Measurements from ENCODE around the gene LSP1.
"Not testable (repeated sequence)": the region's sequence is repeated elsewhere in the genome, so short reads cannot be mapped to it uniquely, and the experiment has no call there.

The LSP1 gene

DNA sequence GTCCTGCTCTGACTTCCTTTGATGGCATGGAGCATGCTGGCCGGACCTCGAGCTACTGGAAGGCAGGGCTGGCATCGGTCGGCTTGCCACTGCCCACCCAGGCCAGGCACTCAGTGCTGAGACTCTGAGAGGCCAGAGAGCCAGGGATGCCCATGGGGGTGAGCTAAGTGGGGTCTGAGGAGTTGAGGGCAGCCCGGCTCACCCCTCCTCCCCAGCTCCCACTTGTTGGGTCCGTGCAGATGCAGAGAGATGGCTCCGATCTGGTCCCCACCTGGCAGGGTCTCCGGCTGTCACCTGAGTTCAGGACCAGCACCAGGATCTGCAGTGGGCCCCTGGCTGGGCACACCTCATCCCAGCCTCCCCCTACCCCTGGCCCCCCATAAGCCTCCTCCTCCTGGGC is 13.3 kb downstream of the LSP1 start:
- no peak for DNase-seq

DNA sequence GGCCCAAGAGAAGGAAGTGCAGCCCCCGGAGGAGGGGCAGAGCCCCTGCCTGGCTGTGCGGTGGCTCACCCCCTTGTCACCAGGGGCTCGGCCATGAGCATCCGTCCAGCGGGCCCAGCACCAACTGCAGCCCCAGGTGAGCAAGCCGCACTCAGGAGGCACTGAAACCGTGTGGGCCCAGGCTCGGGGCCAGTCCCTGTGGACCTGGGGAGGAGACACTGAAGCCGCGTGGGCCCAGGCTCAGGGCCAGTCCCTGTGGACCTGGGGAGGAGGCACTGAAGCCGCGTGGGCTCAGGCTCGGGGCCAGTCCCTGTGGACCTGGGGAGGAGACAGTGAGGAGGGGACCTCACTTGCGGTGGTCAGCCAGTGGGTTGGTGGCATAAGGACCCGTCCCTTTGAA is 13.9 kb downstream of the LSP1 start:
- DNase-seq, result no peak

DNA sequence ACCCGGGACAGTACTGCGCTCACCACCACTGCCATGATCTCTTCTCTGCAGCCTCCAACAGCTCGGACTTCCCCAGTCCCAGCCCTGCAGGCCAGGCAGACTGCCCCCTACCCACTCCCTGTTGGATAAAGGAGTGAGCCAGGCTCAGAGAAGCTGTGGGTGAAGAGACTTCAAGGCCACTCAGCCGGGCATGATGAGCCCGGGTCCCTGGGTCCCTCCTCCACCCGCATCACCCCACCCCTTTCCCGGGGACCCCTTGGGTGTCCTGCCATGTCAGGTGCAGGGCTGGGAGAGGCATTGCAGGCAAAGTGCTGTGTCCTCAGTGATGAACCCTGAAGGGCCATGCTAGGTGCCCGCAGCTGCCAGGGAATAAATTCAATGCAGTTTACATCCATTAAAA is 14.5 kb downstream of the LSP1 start:
- no peak for DNase-seq

DNA sequence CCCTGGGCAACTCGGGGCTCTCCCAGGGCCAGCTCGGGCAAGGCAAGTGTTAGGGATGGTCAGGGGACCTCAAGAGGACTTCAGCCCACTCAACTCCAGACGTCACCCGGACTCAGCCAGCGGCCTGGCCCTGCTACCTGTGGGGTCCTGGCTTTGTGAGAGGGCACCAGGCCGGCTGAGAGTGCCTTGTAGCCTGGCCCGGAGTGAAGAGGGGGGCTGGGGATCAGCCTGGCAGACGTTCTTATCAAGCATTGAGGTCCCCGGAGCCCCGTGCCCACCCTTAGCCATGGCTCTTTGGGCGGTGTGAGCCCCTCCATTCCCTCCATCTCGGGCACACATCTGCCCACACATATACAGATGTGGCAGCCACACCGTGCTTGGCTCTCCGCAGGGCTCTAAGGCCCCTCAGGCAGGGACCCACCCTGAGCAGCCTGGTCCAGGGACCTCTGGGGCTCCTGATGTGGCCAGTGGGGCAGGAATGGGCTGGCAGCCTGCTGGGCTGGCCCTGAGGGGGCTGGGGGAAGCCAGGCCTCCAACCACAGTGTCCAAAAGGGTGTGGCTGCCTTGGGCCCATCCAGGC is 15.3 kb downstream of the LSP1 start:
- DNase-seq, result no peak

DNA sequence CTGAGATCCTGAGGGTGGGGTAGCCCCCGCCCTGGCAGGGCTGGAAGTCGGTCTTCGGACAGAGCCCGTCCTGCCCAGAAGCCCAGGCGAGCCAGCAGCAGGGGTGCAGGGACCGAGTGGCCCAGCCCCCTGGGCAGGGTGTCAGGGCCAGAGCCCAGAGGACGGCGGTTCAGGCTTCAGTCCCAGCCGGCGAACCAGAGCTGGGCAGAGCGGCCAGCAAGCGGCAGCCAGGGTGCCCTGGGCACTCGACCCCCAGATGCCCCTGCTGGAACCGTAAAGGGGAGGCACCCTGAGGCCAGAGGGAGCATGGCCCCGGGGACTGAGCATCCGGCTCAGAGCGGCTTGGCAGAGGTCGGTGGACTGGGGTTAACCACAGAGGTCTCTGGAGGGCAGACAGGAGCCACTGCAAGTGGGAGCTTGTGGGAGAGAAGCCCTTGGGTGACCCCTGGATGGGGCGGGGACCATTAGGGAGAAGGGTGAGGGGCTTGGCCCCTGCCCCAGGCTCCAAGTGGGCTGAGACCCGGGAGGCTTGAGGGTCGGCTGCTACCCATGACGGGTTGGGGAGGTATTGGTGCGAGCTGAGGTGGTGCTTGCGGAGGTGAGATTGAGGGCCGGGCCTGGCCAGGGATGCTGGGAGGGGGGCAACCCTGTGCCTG is 15.9 kb downstream of the LSP1 start:
- DNase-seq, result no peak

DNA sequence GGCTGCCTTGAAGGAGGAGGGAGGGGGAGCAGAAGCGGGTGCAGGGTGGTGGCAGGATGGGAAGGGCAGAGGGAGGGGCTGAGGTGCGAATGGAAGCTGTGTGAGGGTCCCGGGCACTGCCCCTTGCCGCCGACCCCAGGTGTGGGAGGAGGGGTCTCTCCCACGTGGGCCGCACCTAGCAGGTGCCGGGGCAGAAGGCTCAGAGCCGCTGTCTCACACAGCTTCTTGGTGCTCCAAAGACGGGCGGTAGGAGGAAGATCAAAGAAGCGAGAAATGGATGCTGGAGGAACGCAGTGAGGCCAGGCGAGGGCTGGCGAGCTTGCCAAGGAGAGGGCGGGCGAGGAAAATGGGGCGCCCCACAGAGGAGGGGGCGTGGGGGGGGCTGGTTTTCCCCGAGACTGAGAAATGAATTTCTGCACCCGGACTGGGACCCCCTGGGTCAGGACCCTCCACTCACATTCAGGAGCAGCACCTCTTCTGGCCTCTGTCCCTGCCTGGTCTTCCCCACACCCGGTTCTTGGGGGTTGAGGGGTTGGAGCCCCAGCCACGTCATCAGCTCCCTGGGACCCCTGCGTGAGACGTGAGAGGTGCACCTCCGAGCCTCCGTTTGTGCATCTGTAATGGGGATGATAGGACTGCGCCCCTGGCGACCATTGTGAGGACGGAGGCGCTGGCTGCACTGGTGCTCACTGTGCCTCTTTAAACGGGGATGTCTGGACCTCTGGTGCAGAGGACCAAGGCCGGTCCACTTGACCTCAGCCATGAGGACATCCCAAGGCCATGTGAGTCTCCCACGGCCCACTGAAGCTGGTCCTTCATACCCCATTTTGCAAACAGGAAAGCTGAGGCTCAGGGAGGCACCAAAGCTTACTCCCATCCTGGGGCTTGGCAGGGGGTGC is 16.8 kb downstream of the LSP1 start:
- DNase-seq, result no peak

DNA sequence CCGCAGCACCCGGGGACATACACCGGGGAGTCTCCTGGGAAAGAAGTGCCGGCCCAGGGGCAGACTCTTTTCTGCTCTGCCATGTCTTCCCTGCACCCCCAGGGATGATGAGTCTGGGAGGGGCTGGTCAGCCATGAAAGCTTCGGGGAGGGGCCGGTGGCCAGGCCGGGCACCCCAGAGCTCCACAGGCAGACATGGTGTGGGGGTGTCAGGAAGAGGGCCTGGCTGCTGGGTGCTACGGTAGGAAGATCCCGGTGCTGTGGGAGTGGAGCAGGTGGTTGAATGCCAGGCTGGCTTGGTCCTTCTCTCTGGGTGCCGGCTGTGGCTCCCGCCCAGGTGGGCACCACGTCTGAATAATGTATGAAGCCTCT is 17.4 kb downstream of the LSP1 start:
- DNase-seq, result no peak

DNA sequence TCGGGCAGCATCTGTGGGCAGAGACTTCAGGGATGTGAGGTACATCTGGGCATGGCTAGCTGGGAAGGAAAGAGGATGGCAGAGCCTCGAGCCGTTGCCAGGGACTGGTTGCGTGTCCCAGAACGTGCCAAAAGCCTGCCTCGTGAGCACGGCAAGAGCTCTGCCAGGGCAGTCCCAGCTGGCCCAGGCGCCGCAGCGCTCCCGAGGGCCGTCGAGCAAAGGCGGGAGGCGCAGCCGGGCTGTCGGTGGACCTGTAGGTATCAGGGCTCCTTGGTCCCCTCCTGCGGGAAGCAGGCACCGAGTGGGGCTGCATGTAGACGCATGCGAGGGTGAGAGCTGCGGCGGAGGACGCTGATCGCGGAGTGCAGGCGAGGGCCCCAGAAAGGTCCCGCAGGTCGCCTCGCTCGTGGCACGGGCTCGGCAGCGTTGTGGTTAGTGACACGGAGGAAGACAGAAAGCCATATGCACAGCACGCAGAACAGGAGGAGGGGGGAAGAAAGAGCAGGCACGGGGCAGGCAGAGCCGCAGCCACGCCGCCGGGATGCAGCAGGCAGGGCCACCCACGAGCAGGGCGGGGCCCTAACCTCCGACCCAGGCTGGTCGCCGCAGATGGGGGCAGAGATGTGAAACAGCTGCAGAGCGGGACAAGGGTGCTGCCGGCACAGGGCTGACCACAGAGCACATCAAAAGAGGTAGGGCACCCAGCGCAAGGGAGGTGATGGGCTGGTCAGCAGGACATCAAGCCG is 18.0 kb downstream of the LSP1 start:
- no peak for DNase-seq

DNA sequence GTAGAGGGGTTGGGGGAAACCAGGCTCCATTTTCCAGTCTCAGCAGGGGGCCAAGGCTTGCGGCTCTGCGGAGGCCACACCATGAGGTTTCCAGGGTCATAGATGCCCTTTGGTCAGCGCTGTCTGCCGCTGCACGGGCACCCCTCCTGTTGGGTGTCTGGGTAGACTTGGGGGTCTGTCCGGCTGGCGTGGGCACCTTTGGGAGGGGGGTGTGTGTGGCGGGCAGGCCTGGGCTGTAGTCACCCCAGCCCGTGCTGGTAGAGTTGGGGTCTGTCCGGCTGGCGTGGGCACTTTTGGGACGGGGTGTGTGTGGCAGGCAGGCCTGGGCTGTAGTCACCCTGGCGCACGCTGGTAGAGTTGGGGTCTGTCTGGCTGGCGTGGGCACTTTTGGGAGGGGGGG is 18.6 kb downstream of the LSP1 start:
- no peak for DNase-seq

DNA sequence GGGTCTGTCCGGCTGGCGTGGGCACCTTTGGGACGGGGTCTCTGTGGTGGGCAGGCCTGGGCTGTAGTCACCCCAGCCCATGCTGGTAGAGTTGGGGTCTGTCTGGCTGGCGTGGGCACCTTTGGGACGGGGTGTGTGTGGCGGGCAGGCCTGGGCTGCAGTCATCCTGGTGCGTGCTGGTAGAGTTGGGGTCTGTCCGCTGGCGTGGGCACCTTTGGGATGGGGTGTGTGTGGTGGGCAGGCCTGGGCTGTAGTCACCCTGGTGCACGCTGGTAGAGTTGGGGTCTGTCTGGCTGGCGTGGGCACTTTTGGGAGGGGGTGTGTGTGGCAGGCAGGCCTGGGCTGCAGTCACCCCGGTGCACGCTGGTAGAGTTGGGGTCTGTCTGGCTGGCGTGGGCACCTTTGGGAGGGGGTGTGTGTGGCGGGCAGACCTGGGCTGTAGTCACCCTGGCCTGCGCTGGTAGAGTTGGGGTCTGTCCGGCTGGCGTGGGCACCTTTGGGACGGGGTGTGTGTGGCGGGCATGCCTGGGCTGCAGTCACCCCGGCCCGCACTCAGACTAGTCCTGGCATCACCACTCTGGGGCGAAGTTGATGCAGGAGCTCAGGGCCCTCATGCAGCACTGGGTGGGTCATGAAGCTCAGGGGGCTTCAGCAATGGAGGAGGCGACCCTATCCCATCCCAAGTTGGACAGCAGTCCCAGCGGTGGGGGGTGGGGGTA is 19.5 kb downstream of the LSP1 start:
- DNase-seq, result no peak

DNA sequence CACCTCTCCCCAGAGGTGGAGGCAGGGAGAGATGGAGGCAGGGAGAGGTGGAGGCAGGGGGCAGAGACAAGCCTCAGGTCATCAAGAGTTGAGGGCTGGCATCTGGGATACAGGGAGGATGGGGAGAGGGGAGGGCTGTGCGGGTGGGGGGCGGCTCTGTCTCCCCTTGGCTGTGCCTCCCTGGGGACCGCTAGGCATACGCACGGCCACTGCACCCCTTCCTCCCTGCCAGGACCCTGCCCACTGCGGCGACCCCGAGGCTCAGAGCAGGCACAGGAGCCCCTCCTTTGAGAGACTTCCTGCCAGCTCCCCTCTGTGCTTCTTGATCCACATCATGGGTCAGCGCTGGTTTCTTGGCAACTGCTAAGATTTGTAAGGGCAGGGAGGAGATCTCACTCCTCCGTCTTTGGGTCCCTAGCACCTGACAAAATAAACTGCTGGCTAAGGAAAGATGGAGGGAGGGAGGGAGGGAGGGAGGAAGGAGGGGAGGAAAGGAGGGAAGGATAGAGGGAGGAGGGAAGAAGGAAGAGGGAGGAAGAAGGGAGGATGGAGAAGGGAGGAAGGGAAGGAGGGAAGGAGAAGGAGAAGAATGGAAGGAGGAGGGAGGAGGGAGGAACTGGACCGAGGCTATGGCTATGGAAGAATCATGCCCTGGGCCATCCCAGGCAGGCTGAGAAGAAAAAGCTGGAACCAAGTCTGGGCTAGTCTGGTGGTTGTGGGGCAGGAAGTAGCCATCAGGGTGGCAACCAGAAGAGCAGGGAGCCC is 20.3 kb downstream of the LSP1 start:
- no peak for DNase-seq

DNA sequence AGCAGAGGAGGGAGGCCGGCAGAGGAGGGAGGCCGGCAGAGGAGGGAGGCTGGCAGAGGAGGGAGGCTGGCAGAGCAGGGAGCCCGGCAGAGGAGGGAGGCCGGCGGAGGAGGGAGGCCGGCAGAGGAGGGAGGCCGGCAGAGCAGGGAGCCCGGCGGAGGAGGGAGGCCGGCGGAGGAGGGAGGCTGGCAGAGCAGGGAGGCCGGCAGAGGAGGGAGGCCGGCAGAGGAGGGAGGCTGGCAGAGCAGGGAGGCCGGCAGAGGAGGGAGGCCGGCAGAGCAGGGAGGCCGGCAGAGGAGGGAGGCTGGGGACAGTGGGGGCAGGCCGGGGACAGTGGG is 20.9 kb downstream of the LSP1 start:
- DNase-seq, result not testable (repeated sequence)

DNA sequence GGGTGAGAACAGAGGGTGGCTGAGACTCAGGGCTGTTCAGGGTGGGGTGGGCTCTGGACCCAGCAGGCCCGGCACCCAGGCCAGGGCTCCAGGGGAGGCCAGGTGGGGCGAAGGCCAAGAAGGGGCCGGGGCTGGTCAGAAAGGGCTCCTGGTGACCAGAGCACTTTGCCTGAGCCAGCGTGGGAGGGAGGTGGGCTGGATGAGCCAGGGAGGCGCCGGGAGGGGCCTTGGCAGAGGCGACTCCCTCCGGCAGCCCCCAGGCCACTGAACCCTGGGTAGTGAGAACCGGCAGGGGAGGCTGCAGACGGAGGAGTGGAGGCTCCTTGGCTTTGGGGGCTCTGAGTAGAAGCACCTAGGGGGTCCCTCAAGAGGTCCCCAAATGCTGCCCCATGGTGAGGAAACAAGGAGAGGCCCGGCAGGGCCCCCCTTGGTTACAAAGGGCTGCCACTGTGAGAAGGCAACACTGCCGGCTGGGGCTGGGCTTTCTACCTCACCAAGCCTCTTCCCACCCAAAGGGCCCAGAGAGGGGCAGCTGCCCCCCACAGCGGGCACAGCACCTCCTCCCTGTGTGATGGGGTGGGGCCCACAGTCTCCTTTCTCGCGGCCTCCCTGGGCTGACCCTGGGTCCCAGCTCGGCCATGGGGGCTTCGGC is 21.7 kb downstream of the LSP1 start:
- not testable (repeated sequence) for DNase-seq

DNA sequence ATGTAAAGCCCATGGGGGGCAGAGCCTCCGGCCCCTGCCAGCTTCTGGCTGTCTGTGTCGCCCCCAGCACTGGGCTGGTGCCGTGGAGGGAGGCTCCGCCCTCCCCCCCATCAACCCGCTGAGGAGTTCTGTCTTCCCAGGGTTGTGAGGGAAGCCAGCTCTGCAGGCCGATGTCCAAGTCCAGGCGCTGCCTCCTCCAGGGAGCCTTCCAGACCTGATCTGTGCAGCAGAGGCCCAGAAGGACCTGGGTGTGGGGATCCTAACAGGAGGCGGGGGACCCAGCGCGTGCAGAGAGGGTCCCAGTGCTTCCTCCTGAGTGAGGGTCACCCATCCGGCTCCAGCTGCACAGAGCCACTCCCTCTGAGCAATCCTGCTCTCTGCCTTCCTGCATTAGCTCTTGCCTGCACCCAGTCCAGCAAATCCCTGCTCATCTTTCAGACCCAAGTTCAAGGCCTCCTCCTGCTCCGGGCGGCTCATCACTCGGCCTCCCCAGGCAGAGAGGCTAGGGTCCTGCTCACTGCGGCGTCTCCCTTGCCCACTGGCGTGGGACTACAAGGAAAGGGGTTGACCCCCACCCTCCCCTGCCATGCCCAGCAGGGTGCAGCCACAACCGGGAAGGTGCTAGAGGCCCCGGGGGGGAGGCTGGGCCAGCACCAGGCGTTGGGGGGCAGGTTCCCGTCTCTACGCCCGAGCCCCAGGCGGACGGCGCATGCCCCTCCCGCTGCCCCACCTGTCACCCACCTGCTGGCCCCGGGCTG is 22.4 kb downstream of the LSP1 start:
- no peak for DNase-seq

DNA sequence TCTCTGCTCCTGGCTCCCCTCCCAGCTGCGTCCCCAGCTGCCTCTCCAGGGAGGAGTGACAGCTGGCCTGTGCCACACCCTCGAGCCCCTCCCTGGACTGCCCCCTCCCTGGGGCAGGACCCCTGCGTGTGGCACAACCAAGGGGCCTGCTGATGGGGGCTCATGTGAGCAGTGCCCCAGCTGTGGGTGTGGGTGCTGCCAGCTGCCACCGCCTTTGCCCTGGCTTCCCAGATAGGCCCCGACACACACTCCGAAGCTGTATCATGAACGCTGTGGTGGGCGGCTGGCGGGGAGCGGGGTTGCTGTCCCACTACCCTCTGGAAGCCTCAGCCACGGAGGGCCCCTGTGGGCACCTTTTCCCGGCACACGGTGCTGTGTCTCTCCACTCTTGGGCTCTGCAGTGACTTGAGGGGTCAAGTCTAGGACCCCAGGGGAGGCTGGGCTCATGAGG is 23.0 kb downstream of the LSP1 start:
- DNase-seq, result not testable (repeated sequence)

DNA sequence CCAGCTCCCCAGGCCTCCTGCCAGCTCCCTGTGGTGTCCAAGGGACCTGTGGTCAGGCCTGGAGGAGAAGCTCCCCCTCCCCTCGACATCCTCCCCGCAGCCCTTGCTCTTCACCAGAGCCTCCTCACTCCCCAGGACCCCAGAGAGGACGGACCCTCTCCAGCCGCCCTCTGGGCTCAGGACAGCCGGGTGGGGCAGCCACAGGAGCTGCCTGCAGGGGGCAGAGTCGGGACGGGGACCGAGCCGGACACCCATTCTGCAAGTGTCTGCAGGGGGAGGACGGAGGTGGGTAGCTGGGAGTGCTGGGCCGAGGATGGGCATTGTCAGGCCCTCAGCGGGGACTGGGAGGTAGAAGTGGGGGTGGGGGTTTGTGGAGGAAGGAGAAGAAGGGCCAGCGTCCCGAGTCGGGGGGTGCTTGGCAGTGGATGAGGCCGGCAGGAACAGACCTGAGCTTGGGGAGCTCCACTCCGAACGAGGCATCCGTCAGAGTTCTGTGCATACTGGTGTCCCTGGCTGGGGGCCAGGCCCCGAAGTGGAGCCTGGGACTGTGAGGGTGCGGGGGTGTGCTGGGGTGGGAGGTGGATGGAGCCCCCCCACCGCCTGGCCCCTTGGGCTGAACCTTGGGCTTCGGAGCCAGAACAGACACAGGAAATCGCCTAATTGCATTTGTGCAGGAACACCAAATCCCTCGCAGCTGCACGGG is 23.6 kb downstream of the LSP1 start:
- no peak for DNase-seq

DNA sequence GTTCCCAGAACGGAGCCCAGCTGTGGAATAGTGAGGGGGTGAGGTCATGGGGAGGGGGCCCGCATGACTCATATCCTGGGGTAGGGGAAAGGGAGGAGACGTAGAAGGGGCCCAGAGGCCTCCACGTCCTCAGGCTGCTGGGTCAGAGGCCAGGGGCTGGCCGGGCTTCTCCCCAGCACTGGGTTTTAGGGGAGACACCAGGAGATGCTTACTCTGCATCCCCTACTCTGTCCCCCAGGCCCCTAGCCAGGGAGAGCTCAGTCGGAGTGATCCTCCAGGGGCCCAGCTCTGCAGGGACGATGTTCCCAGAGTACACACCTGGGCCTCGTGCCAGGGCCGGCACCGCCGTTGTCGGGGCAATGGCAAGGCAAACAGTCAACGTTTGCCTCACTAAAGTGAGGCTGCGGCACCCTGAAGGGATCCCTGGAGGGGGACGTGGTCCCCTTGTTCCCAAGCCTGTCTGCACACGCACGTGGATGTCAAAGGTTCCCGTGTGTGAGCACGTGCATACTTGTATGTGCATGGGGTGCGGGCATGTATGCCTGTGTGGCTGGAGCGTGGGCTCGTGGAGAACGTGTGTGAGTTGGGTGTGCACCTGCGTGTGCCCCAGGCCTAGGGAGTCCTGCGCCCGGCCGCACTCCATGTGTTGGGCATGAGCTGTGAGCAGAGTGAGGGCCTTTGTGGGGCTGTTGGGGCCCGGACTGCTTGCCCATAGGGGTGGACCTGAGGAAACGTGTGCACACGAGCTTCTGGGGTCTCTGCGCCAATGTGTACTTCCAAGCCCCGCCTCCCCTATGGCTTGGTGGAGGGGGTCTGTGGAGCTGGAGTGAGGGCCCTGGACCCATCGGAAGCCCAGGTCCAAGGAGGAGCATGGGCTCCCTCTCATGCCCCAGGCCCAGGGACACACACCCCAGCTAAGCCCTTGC is 24.6 kb downstream of the LSP1 start:
- DNase-seq, result no peak

DNA sequence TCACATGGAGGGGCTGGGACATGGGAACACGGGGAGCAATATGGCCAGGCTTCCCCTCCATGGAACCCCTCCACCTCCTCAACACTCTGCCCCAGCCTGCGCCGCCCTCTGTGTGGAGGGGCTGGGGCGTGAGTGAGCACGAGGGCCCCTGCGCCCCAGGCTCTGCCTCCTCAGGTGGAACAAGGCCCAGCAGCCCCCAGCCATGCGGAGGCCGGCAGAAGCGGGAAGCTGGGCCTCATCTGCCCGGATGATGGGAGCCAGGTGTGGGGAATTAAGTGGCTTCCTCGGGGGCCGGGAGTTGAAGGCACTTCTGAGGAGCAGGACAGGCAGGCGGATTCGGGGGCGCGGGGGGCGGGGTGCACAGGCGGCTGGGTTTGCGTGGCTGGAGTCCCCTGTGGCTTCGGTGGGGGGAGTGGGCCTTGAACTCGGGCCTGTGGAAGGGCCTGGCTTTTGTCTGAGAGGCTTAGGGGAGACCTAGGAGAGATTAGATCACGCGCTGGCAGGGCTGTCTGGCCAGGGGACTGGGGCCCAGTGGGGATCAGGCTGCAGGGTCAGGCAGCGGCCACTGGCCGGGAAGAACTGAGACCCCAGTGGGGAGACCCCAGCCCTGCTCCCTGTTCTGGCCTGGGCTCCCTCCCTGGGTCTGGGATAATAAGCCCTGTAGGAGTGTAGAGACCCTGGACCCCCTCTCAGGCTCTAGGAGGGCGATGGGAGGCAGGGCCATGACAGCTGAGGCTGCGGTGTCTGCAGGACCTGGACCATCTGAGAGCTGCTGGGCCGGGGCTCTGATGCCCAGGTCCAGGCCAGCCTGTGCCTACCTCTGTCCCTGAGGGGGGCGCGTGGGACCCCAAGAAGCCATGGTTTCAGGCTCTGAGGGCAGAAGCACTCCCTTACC is 25.5 kb downstream of the LSP1 start:
- DNase-seq, result no peak

Measured in activated CD4-positive, CD25-positive, alpha-beta regulatory T cell (primary cell).